DMS 273 (cell line): ENCODE data around the gene RAB3IP.
"Not testable (repeated sequence)": the region's sequence is repeated elsewhere in the genome, so short reads cannot be mapped to it uniquely, and the experiment has no call there.

Experiments
- DNase-seq: peaks from one replicate; lab custom pipeline; 2025; ENCODE audit not compliant: unreplicated experiment; lab: John Stamatoyannopoulos, UW

RAB3IP gene

GRCh38 chr12:69756088-69756755 lies 17.6 kb downstream of the RAB3IP start:
- DNase-seq, result no peak

GRCh38 chr12:69758105-69758504 lies 19.4 kb downstream of the RAB3IP start:
- no peak for DNase-seq

GRCh38 chr12:69759581-69759980 lies 20.9 kb downstream of the RAB3IP start:
- DNase-seq, result not testable (repeated sequence)

GRCh38 chr12:69765515-69765914 lies 26.9 kb downstream of the RAB3IP start:
- DNase-seq, result no peak

- DNase-seq, result no peak
Observed at GRCh38 chr12:69766260-69766659, 27.6 kb downstream of the RAB3IP start.

- peak; percentile 12 for DNase-seq
Observed at GRCh38 chr12:69779928-69780327, 41.3 kb downstream of the RAB3IP start.

- DNase-seq, result no peak
Observed at GRCh38 chr12:69783365-69783764, 44.7 kb downstream of the RAB3IP start.

GRCh38 chr12:69789351-69789750 lies 50.7 kb downstream of the RAB3IP start:
- DNase-seq, result no peak

GRCh38 chr12:69792533-69792932 lies 53.9 kb downstream of the RAB3IP start:
- no peak for DNase-seq

- DNase-seq, result not testable (repeated sequence)
Observed at GRCh38 chr12:69807101-69807897, 68.6 kb downstream of the RAB3IP start.

GRCh38 chr12:69810870-69811498 lies 72.3 kb downstream of the RAB3IP start:
- DNase-seq, result no peak

GRCh38 chr12:69816082-69816481 lies 77.4 kb downstream of the RAB3IP start:
- no peak for DNase-seq

- DNase-seq, result no peak
Observed at GRCh38 chr12:69821032-69821455, 82.4 kb downstream of the RAB3IP start.

GRCh38 chr12:69821456-69822159 lies 82.9 kb downstream of the RAB3IP start:
- peak; percentile 30 for DNase-seq

GRCh38 chr12:69822201-69822860 lies 83.7 kb downstream of the RAB3IP start:
- DNase-seq, result no peak

- no peak for DNase-seq
Observed at GRCh38 chr12:69824028-69824427, 85.4 kb downstream of the RAB3IP start.

- DNase-seq, result no peak
Observed at GRCh38 chr12:69824966-69825560, 86.4 kb downstream of the RAB3IP start, which contains the start of gene MYRFL. Gene MYRFL, plus strand, starts transcription at chr12:69825227. Its CDS starts 291 bp downstream, at chr12:69825518.

- DNase-seq, result no peak
Observed at GRCh38 chr12:69828897-69829296, 90.2 kb downstream of the RAB3IP start.

- peak; percentile 38 for DNase-seq
Observed at GRCh38 chr12:69833696-69834095, 95.0 kb downstream of the RAB3IP start.

GRCh38 chr12:69834147-69834546 lies 95.5 kb downstream of the RAB3IP start:
- DNase-seq, result no peak
